ENCODE measurements around the gene ANGPT4. TPM values are rescaled to one million over a fixed set of nuclear protein-coding genes. Genes with fewer than 3 reads are reported as not detected.

The ANGPT4 gene
- total RNA-seq, 1 donor from 2014 or later, result 0.06 TPM

DNA sequence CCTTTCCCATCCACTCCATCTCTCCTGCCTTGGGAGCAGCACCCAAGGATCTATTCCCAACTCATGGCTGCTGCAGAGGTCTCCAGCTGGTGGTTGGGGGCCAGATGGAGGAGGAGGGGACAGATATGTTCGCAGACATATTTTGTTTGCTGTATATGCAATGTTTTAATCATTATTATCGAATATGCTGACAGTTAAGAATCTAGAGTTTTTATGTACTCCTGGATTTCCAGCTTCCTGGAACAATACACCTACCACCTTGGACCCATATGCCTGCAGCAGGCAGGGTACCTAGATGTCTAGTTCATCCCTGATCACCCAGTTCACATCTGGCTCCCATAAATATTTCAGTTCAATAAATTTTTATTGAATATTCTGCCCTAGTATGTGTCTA is 73.6 kb downstream of the ANGPT4 start:
- peaks cover 11% of the 10 kb centered on the region for H3K4me1 ChIP-seq
- peaks cover 12% of the 10 kb centered on the region for H3F3A ChIP-seq (ENCODE audit: low read depth)
- peak overlapping the region; percentile 34 for H3K4me3 Mint-ChIP-seq
- peaks cover 10% of the 10 kb centered on the region for H3K36me3 Mint-ChIP-seq
- H3K36me3 ChIP-seq, result no peaks in the 10 kb centered on the region
- no peak for DNase-seq (ENCODE audit: low spot score)
- H2AFZ ChIP-seq (replicated peaks), result no peak overlapping the region
- TF ChIP-seq EZH2 (IDR thresholded peaks at IDR 0.05) (no peak), EZH2phosphoT487 (IDR thresholded peaks at IDR 0.05) (no peak)
- TF ChIP-seq, protein P1, sequence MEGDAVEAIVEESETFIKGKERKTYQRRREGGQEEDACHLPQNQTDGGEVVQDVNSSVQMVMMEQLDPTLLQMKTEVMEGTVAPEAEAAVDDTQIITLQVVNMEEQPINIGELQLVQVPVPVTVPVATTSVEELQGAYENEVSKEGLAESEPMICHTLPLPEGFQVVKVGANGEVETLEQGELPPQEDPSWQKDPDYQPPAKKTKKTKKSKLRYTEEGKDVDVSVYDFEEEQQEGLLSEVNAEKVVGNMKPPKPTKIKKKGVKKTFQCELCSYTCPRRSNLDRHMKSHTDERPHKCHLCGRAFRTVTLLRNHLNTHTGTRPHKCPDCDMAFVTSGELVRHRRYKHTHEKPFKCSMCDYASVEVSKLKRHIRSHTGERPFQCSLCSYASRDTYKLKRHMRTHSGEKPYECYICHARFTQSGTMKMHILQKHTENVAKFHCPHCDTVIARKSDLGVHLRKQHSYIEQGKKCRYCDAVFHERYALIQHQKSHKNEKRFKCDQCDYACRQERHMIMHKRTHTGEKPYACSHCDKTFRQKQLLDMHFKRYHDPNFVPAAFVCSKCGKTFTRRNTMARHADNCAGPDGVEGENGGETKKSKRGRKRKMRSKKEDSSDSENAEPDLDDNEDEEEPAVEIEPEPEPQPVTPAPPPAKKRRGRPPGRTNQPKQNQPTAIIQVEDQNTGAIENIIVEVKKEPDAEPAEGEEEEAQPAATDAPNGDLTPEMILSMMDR (IDR thresholded peaks at IDR 0.05), result no peak
- peak overlapping the region; percentile 98 for H3K4me2 ChIP-seq
- H3K27ac Mint-ChIP-seq, result no peak overlapping the region
- H3K27me3 Mint-ChIP-seq (ENCODE audit: insufficient read depth, low read depth), result peaks cover 33% of the 10 kb centered on the region
- peaks cover 1% of the 10 kb centered on the region for H3K9me3 Mint-ChIP-seq
- H3K27ac ChIP-seq, result no peak overlapping the region
- peaks cover 31% of the 10 kb centered on the region for H3K4me1 Mint-ChIP-seq
- peaks cover 41% of the 10 kb centered on the region for H4K20me1 ChIP-seq (ENCODE audit: low read depth)
- no peaks in the 10 kb centered on the region for H3K9me3 ChIP-seq (ENCODE audit: low read depth)
- H3K4me3 ChIP-seq, result peak overlapping the region; percentile 71
- peaks cover 71% of the 10 kb centered on the region for H3K27me3 ChIP-seq
- no peaks in the 10 kb centered on the region for H3K79me2 ChIP-seq (ENCODE audit: low read depth)
- H3K9ac ChIP-seq, result no peak overlapping the region

DNA sequence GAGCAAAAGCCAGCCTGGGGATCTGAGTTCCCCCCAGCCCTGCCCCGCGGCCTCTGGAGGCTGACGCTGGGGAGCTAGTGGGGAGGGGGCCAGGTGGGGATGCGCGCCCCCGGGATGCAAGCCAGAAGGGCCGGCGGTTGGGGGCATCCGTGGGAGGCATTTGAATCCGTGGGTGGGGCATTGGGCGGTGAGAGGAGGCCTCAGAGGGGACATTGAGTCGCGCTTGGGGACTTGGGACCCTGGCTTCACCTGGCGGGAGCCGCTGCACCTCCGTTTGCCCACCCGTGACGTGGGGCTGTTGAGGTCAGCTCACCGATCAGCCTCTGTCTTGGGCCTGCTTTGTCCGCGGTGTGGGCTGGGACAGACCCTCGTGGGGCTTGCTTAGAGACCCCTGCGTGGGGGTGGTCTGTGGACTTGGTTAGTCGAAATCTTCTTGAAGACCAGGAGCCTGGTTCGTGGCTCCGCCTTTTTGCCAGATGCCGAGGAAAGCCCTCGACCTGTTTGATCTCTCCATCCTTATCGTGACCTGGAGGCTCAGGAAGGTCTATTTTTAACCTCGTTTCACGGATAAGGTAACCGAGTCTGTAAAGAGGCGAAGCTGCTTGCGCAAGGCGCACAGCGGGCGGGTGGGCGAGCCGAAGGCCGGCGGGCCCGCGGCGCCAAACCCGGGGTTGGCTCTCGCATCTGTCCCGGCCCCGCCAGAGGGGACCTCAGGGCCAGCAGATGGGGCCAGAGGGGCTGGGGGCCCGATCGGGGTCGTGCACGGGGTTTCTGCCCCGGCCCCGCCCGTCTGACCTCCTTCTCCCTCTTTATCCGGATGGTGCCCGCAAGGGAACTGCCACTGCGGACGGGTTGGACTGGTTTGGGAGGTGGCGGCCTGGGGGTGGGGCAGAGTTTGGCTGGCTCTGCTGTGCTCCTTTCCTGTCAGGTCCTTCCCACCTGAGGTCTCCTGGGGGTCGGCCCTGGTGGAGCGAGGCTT is 74.3 kb downstream of the ANGPT4 start:
- peaks cover 32% of the 10 kb centered on the region for H3K27me3 Mint-ChIP-seq (ENCODE audit: insufficient read depth, low read depth)
- DNase-seq (ENCODE audit: low spot score), result peak; percentile 53
- TF ChIP-seq EZH2 (IDR thresholded peaks at IDR 0.05), result peak; percentile 81
- peak; percentile 76 for TF ChIP-seq EZH2phosphoT487 (IDR thresholded peaks at IDR 0.05)
- TF ChIP-seq, protein P1 (IDR thresholded peaks at IDR 0.05), result peak; percentile 24
- H3K4me2 ChIP-seq, result peak overlapping the region; percentile 98
- H3K9me3 ChIP-seq (ENCODE audit: low read depth), result no peaks in the 10 kb centered on the region
- H2AFZ ChIP-seq (replicated peaks), result peak overlapping the region; percentile 80
- H3K4me3 Mint-ChIP-seq, result peak overlapping the region; percentile 77
- peaks cover 11% of the 10 kb centered on the region for H3K36me3 Mint-ChIP-seq
- H3K27me3 ChIP-seq, result peaks cover 71% of the 10 kb centered on the region
- H3K27ac Mint-ChIP-seq, result no peak overlapping the region
- no peak overlapping the region for H3K9ac ChIP-seq
- H3K9me3 Mint-ChIP-seq, result peaks cover 4% of the 10 kb centered on the region
- H3K4me1 ChIP-seq, result peaks cover 4% of the 10 kb centered on the region
- H3K4me3 ChIP-seq, result peak overlapping the region; percentile 71
- peaks cover 24% of the 10 kb centered on the region for H3K4me1 Mint-ChIP-seq
- H3F3A ChIP-seq (ENCODE audit: low read depth), result peaks cover 12% of the 10 kb centered on the region
- H3K27ac ChIP-seq, result no peak overlapping the region
- no peaks in the 10 kb centered on the region for H3K36me3 ChIP-seq
- H3K79me2 ChIP-seq (ENCODE audit: low read depth), result no peaks in the 10 kb centered on the region
- peaks cover 37% of the 10 kb centered on the region for H4K20me1 ChIP-seq (ENCODE audit: low read depth)

DNA sequence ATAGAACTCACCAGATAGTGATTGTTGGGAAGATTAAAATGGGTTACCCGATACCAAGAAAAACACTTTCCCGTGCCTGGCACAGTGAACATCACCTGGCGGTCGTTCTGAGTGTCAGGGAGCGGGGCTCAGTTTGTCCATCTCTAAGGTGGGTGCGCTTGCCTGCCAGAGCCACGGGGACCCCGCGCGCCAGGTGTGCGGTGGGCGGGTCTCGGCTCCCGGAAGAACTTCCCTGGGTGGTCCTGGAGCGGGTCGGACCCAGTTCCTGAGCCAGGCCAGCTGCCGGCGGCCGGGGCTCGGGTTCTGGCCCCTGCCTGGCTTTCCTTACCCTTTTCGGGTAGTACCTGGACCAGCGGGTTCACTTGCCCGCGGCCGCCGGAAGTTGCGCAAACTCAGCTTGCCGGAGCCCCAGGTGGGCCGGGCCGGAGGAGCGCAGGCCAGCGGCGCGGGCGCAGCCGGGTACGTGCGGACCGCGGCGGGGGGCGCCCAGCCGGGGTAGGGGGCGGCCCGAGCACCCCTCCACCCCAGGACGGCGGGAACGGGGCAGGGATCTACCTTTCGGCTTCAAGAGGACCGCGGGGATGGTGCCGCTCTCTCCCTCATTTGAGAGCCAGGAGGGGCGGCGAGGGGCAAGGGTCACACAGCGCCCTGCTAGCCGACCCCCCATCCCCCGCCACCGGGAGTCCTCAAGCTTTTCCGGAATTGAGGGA is 75.1 kb downstream of the ANGPT4 start:
- Mint-ChIP-seq H3K27ac (no peak overlapping the region), H3K9me3 (peaks cover 4% of the 10 kb centered on the region), H3K4me1 (peaks cover 17% of the 10 kb centered on the region), H3K27me3 (ENCODE audit: insufficient read depth, low read depth) (peaks cover 30% of the 10 kb centered on the region), H3K36me3 (peaks cover 6% of the 10 kb centered on the region), H3K4me3 (peak overlapping the region; percentile 73)
- Histone ChIP-seq H3K4me2 (peak overlapping the region; percentile 98), H3F3A (ENCODE audit: low read depth) (peaks cover 12% of the 10 kb centered on the region), H3K4me1 (peaks cover 3% of the 10 kb centered on the region), H3K79me2 (ENCODE audit: low read depth) (no peaks in the 10 kb centered on the region), H3K4me3 (peak overlapping the region; percentile 71), H3K9me3 (ENCODE audit: low read depth) (no peaks in the 10 kb centered on the region), H4K20me1 (ENCODE audit: low read depth) (peaks cover 31% of the 10 kb centered on the region), H3K27ac (no peak overlapping the region), H3K9ac (no peak overlapping the region), H3K27me3 (peaks cover 66% of the 10 kb centered on the region), H2AFZ (replicated peaks) (peak overlapping the region; percentile 80), H3K36me3 (no peaks in the 10 kb centered on the region)
- TF ChIP-seq EZH2phosphoT487 (IDR thresholded peaks at IDR 0.05), result no peak
- TF ChIP-seq, protein P1 (IDR thresholded peaks at IDR 0.05), result no peak
- TF ChIP-seq EZH2 (IDR thresholded peaks at IDR 0.05), result no peak
- peak; percentile 30 for DNase-seq (ENCODE audit: low spot score)

All from neural progenitor cell (in vitro differentiated cells).